ENCODE measurements around the gene TBXAS1. TPM values are rescaled to one million over a fixed set of nuclear protein-coding genes. Genes with fewer than 3 reads are reported as not detected.

Gene TBXAS1
- total and polyA plus RNA-seq, 2 of the 8 experiments (the other 6 are each of a cell fraction or from before 2014, with no cell fraction given) = 0.86 to 2.1 TPM

DNA sequence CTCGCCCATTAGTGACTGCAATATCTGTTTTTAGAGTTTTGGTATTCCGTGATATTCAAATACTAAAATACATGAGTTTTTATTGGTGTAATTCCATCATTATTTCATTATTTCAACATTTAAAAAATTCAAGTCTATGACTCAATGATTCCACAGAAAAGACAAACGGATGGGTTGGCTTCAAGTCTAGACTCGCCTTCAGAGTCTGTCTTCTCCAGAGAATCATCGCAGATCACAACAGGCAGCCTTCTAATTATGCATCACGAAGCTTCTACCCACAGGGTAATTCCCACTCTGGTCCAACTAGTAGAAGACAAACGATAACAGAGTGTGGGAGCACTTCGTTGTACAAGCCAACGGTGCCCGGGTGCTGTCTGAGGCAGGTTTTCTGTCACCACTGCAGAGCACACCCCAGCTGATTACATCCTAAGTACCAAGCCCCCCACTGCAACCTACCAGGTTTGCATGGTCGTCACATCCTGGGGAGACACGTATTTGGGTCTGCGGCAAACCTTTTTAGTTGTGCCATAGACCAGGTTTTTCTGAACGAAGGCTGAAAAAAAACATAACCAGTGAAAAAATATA lies 204.8 kb downstream of the TBXAS1 start (continued):
- TF ChIP-seq NANOG (IDR thresholded peaks at IDR 0.05; ENCODE audit: insufficient read depth, low read depth, low read length, poor library complexity, severe bottlenecking) (no peak), SP4 (IDR thresholded peaks at IDR 0.05; ENCODE audit: low read length) (no peak), FOSL1 (IDR thresholded peaks at IDR 0.05; ENCODE audit: insufficient read depth, low read depth, low read length) (no peak), CTCF (IDR thresholded peaks at IDR 0.05; ENCODE audit: control extremely low read depth in 1 of 3, insufficient read depth in 1 of 3, low read depth in 1 of 3, low read length in 3 of 3) (no peak), ASH2L (IDR thresholded peaks at IDR 0.05; ENCODE audit: low read length) (no peak), RFX5 (IDR thresholded peaks at IDR 0.05; ENCODE audit: borderline replicate concordance, low read depth, low read length) (no peak), RBBP5 (IDR thresholded peaks at IDR 0.05; ENCODE audit: borderline replicate concordance, low read depth, low read length) (no peak)

All from H1 (cell line).